ENCODE data around the gene SDC4.
"Not testable (repeated sequence)": the region's sequence is repeated elsewhere in the genome, so short reads cannot be mapped to it uniquely, and the experiment has no call there.

The SDC4 gene

GRCh38 chr20:45365444-45365970 lies 17.3 kb upstream of the SDC4 start:
- DNase-seq (ENCODE audit: low read depth in 2 of 2, low spot score in 1 of 2): no peak

- DNase-seq (ENCODE audit: low read depth in 2 of 2, low spot score in 1 of 2): no peak
These were observed 15.6 kb upstream of the SDC4 start for GRCh38 chr20:45363611-45364492.

DNA sequence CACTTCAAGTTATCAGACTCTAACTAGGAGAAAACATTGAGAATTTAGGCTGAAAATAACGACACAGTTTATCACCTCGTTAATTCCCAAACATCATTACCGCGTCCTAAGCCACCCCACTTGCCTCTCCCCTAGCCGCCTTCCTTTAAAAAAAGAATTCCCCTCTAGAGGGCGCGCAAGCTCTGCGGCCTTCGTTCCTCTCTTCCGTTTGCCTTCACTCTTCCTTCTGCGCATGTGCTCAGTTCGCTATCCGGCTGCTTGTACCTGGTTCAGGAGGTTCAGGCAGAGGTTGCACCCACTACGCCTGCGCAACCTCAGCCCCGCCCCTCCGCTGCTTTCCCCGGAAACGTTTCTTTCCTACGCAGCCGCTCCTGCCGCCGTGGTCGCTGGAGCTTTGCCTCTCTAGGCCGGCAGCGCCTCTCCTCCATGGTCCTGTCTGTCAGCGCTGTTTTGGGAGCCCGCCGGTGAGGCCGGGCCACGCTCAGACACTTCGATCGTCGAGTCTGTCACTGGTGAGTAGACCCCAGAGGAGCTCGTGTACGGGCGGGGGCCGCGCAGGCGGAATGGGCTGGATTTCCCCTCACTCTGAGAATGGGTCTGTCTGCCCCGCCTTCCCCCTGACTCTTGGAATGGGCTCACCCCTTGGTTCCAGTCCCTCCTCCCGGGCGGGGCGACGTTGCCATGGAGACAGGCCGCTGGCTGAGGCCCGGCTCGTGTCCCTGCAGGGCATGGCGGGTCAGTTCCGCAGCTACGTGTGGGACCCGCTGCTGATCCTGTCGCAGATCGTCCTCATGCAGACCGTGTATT lies 14.8 kb upstream of the SDC4 start, which contains the start of gene SYS1:
TSS of gene SYS1 (plus strand) at position 353 of the 807 bp plus-strand sequence. CDS start at position 729, 376 bp downstream.
- peak; percentile 95 to 97 for DNase-seq (ENCODE audit: low read depth in 2 of 2, low spot score in 1 of 2)

GRCh38 chr20:45361793-45362192 lies 13.6 kb upstream of the SDC4 start:
- no peak for DNase-seq (ENCODE audit: low read depth in 2 of 2, low spot score in 1 of 2)

DNA sequence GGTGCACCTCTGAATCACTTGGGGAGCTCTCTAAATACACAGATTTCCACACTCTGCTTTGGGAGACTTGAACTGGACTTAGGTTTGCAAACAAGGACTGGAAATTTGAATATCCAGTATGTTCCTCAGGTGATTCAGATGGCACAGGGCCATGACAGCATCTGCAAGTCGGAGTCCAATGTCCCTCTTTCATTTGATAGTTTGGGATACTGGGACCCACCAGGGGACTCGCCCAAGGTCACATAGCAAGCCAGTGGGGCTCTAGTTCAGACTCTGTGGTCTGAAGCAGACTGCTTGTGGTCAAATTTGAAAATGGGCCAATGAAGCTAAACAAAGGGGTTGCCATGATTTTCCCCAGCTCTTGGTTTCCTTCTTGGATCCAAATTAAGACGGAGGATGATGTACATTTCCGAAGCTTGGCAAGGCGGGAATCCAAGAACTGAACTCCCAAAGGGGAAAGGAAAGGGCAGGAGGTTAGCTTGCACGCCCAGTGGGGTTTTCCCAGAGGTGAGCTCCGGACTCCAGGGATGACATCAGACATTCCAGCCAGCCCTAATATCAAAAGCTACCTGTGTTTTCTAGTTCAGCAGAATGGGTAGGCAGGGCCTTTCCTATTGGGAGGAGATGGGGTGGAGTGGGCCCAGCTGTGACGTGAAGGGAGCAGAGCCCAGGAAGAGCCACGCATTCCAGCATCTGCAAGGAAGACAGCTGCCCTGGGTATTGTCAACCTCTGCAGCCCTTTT lies 11.4 kb upstream of the SDC4 start:
- DNase-seq (ENCODE audit: low read depth in 2 of 2, low spot score in 1 of 2): no peak

- no peak for DNase-seq (ENCODE audit: low read depth in 2 of 2, low spot score in 1 of 2)
These were observed 10.8 kb upstream of the SDC4 start for GRCh38 chr20:45359069-45359405.

DNA sequence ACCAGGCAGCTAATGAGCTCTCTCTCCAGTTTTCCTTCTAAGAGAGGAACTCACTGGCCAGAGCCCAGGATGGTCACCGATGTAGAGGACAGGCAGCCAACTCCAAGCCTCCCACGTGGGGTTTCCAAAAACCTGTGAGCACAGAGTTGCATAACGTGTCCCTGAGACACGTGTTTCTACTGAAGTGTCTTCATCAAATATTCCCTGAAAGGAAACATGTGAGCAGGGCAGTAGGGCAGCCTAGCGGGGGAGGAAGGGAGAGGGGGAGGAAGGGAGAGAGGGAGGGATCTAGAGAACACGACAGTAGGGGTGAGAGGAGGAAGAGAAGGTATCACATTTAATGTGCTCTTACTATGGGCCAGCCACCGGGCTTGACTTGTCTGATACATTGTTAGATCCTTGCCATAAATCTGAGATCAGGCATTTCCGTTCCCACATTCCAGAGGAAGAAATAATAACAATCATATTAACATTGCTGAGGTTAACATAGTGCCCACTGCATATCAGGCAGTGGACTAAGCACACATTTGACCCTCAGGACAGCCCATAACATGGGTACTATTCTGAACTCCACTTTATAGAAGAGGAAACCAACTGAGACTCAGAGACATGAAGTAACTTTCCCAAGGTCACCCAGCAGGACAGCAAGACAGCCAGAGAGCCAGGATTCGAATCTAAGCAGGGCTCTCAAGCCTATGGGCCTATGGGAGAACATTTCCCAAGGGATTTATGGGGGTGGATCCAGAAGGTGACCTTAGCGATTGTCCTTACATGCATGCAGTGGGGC lies 10.3 kb upstream of the SDC4 start:
- no peak for DNase-seq (ENCODE audit: low read depth in 2 of 2, low spot score in 1 of 2)

DNA sequence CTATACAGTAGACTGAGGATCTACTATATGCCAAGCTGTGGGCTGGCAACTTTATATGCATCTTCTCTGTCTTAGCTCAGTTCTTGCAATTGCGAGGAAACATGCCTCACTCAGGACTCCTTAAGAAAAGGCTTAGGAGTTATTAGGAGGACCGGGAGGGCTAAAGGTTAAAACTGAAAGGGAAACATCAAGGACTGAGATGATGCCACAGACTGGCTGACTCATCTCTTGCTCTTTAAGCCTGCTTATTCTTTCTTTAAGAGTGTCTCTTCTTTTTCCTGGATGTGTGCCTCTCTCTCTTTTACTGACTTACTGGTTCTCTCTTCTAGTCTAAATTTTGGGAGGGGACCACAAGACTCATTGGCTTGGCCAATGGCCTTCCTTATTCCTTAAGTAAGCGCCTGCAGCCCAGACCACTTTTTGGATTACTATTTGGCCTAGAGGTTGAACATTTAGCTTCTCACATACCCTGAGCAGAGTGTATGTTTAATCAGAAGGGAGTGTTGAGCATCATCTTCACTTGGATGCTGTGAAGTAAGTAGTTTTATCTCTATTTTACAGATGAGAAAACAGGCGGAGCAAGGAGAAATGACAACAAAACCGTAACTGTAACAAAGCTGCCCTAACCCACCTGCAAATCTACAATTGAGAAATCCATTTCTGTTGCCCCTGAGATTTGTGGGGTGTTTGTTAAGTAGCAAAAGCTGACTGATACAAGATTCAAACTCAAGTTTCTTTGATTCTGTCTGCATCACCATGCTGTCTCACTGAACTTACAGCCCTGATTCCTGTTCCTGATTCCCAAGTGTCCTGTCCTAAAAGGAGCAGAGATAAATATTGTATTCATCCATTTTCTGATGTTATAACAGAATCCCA lies 7.2 kb upstream of the SDC4 start:
- no peak for DNase-seq (ENCODE audit: low read depth in 2 of 2, low spot score in 1 of 2)

DNA sequence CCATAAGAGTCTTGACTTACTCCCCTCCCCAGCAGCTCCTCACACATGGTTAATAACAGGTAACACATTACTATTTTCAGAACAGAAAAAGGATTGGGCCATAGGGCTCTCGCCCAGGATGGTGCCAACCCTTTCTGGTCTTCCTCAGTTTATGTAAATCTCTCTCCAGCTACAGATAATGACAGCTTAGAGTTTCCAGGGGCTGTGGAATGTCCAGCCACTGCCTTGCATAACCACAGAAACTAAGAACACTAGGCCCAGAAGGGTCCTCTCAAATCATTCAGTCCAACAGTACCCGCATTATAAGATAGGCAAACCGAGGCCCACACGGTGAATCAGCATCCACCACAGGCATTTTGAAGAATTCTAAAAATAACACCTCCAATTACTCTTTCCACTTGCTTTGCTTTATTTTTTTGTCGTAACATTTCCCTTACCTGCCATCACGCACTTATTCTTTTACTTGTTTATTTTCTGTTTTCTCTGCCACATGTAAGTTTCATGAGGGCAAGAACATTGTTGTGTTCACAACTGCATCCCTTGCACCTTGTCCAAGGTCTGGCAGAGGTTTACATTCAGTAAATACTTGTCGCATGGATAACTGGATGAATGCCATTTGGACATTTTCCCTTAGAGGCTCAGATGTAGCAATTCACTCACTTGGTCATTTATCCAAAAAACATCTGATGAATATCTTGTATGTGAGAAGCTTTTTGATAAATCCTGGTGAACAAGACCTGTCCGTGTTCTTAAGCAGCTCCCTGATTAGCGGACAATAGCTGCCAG lies 6.4 kb upstream of the SDC4 start:
- no peak for DNase-seq (ENCODE audit: low read depth in 2 of 2, low spot score in 1 of 2)

- DNase-seq (ENCODE audit: low read depth in 2 of 2, low spot score in 1 of 2): no peak
These were observed 5.5 kb upstream of the SDC4 start for GRCh38 chr20:45353746-45354145.

GRCh38 chr20:45352729-45353128 lies 4.5 kb upstream of the SDC4 start:
- no peak for DNase-seq (ENCODE audit: low read depth in 2 of 2, low spot score in 1 of 2)

- DNase-seq (ENCODE audit: low read depth in 2 of 2, low spot score in 1 of 2): not testable (repeated sequence)
These were observed 2.6 kb upstream of the SDC4 start for GRCh38 chr20:45350795-45351194.

GRCh38 chr20:45350217-45350616 lies 2.0 kb upstream of the SDC4 start:
- no peak for DNase-seq (ENCODE audit: low read depth in 2 of 2, low spot score in 1 of 2)

DNA sequence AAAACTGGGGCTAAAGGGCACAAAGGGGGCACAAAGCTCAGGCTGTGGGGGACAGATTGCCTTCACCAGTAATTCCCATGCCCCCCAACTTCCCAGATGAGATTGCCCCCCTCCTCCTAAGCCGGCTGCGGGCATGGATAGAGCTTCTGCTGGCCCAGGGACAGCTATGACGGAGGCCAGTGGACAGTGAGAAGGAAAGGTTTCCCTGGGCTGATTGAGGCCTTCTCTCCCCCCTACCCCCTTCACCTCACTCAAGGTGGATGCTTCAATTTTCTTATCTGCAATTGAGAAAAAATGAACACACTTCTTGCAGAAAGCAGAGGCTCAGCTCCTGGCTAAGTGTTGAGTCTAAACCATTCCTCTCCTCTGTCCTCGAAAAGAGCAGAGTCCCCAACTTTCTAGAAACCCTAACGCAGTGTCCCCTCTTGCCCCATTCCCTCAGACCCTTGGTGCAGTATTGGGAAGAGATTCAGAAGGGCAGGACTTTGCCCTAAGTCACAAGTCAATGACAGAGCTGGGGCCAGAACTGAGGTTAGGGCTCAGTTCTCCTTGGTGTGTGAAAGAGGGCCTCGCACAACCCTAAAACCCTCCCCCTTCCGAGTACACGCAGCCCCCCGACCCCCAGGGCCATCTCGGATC lies 808 bp downstream of the SDC4 start:
- DNase-seq (ENCODE audit: low read depth in 2 of 2, low spot score in 1 of 2): no peak

- no peak for DNase-seq (ENCODE audit: low read depth in 2 of 2, low spot score in 1 of 2)
These were observed 1.4 kb downstream of the SDC4 start for GRCh38 chr20:45346851-45347250.

DNA sequence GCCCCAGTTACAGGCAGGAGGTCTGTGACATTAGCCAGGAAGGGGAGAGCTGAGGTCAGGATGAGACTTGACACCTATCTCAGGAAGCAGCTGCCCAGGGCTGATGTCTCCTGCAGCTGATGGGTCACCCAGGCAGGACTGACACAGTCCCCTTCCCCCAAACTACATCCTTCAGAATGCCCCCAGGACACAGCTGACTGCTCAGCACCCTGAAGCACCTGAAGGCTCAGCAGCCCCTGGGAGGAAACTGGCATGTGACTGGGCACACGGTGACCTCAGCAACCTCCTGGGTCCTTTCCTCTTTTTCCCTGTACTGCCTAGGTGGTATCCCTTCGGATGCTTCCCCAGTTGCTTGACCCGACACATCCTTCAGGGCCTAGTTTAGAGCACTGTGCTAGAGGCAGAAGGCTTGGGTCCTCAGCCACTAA lies 1.9 kb downstream of the SDC4 start:
- DNase-seq (ENCODE audit: low read depth in 2 of 2, low spot score in 1 of 2): no peak

DNA sequence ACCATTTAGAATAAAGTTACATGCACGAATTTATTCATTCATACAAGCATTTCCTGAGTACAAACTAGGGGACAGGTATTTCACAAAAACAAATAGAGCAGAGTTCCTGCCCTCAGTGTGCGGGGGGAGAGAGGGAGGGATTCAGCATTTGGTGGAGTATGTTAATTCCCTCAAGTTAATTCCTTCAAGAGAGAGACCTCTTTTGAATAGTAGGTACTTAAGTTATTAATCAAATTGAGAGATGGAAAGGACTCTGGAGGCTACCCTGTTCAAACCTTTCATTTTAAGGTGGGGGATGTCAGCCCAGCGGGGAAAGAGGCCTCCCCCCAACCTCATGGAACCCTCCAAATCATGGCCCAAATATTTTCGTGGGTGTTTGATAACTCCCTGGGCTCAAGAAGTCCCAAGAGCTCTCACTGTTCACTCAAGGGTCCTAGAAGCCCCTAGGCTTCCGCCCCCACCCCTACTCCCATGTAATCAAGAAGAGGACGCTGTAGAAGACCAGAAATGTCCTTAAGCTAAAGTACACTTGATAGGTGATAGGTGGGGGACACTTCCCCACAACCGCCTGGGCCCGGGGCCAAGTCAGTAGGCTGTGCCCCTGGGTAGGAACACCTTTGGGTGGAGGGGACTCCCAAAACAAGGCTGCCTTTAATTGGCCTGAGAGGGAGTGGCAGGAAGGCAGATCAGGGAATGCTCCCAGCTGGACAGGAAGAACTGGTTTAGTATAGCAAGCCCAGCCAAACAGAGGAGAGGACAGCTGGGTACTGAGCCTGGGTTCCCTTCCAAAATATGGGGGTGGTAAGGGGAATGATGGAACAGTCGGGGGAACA lies 2.9 kb downstream of the SDC4 start:
- no peak for DNase-seq (ENCODE audit: low read depth in 2 of 2, low spot score in 1 of 2)

Data from stimulated activated CD8-positive, alpha-beta memory T cell treated with anti-CD3 and anti-CD28 coated beads, Interleukin-4, amount 100 ng/mL, for 4 hours (primary cell).